Endothelial cell of umbilical vein (primary cell): ENCODE results near the gene EPC1.

ENCODE experiments used
- EZH2 ChIP-seq: IDR thresholded peaks from 2 replicates; pipeline ENCODE4 v1.6.1; 2012; ENCODE audit warnings: borderline replicate concordance, low read depth, mild to moderate bottlenecking, moderate library complexity, low read length, inconsistent platforms; ENCODE audit not compliant: severe bottlenecking
- FOS ChIP-seq: IDR thresholded peaks from 2 replicates; pipeline ENCODE4 v1.6.1; 2011; ENCODE audit warnings: mild to moderate bottlenecking, low read length, moderate library complexity, borderline replicate concordance; ENCODE audit not compliant: insufficient read depth
- MYC ChIP-seq: IDR thresholded peaks from one replicate; pipeline ENCODE4 v1.6.1; 2011; ENCODE audit warnings: mild to moderate bottlenecking, low read depth, low read length
- POLR2A ChIP-seq: IDR thresholded peaks from 2 replicates; pipeline ENCODE4 v1.6.1; 2012; ENCODE audit warnings: low read depth, mild to moderate bottlenecking, control low read depth, low read length
- POLR2AphosphoS5 ChIP-seq: IDR thresholded peaks from 2 replicates; pipeline ENCODE4 v1.6.1; 2012; ENCODE audit warnings: low read depth, mild to moderate bottlenecking, control low read depth, low read length, moderate library complexity; ENCODE audit not compliant: insufficient read depth
- TF ChIP-seq, protein P1 (sequence below): IDR thresholded peaks from 2 replicates; pipeline ENCODE4 v1.6.1; 2011; ENCODE audit not compliant: insufficient read depth, insufficient read length
- TF ChIP-seq, protein P2 (sequence below), 2 donors: IDR thresholded peaks; 1 replicate in 1 of 2; 2 replicates in 1 of 2; pipeline ENCODE4 v1.5.1; 2011; ENCODE audit warnings: low read length in 2 of 2, mild to moderate bottlenecking in 2 of 2, moderate library complexity in 2 of 2, control low read depth in 1 of 2, inconsistent platforms in 1 of 2, low read depth in 1 of 2; ENCODE audit not compliant: insufficient read depth in 1 of 2; ENCODE audit errors: extremely low read depth in 1 of 2

DNA sequence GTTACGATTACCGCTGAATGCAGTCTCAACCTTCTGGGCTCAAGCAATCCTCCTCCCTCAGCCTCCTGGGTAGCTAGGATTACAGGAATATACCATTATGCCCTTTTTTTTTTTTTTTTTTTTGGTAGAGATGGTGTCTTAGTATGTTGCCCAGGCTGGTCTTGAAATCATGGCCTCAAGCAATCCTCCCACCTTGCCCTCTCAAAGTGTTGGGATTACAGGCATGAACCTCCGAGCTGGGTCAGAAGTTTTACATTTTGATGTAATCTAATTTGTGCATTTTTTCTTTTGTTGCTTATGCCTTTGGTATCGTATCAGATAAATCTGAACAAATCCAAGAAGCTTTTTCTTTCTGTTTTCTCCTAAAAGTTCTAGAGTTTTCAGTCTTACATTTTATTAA is 87.4 kb downstream of the EPC1 start:
- TF ChIP-seq, protein P1, sequence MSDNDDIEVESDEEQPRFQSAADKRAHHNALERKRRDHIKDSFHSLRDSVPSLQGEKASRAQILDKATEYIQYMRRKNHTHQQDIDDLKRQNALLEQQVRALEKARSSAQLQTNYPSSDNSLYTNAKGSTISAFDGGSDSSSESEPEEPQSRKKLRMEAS: no peak
- TF ChIP-seq POLR2A (no peak), POLR2AphosphoS5 (no peak), FOS (no peak), EZH2 (no peak), MYC (no peak)
- TF ChIP-seq, protein P2, sequence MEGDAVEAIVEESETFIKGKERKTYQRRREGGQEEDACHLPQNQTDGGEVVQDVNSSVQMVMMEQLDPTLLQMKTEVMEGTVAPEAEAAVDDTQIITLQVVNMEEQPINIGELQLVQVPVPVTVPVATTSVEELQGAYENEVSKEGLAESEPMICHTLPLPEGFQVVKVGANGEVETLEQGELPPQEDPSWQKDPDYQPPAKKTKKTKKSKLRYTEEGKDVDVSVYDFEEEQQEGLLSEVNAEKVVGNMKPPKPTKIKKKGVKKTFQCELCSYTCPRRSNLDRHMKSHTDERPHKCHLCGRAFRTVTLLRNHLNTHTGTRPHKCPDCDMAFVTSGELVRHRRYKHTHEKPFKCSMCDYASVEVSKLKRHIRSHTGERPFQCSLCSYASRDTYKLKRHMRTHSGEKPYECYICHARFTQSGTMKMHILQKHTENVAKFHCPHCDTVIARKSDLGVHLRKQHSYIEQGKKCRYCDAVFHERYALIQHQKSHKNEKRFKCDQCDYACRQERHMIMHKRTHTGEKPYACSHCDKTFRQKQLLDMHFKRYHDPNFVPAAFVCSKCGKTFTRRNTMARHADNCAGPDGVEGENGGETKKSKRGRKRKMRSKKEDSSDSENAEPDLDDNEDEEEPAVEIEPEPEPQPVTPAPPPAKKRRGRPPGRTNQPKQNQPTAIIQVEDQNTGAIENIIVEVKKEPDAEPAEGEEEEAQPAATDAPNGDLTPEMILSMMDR (IDR thresholded peaks at IDR 0.05; ENCODE audit: extremely low read depth in 1 of 2, insufficient read depth in 1 of 2, low read depth in 1 of 2, low read length in 2 of 2): no peak
